ENCODE results near the gene CUBN.

CUBN gene

GRCh38 chr10:16902606-16903005, 227.0 kb downstream of the CUBN start:
- no peak for DNase-seq (ENCODE audit: low read depth, low spot score)
- H3K27ac ChIP-seq = no peak overlapping the region

GRCh38 chr10:16901106-16901505, 228.5 kb downstream of the CUBN start:
- no peak overlapping the region for H3K27ac ChIP-seq
- no peak for DNase-seq (ENCODE audit: low read depth, low spot score)

- no peak overlapping the region for H3K27ac ChIP-seq
- DNase-seq (ENCODE audit: low read depth, low spot score) = no peak
These were observed 232.6 kb downstream of the CUBN start for GRCh38 chr10:16896993-16897392.

- H3K27ac ChIP-seq = no peak overlapping the region
- no peak for DNase-seq (ENCODE audit: low read depth, low spot score)
These were observed 234.8 kb downstream of the CUBN start for GRCh38 chr10:16894821-16895220.

- peak; percentile 41 for DNase-seq (ENCODE audit: low read depth, low spot score)
- no peak overlapping the region for H3K27ac ChIP-seq
These were observed 235.9 kb downstream of the CUBN start for GRCh38 chr10:16893664-16894063.

GRCh38 chr10:16891375-16892313, 238.0 kb downstream of the CUBN start:
- peak overlapping the region; percentile 82 for H3K27ac ChIP-seq
- DNase-seq (ENCODE audit: low read depth, low spot score) = peak; percentile 85

DNA sequence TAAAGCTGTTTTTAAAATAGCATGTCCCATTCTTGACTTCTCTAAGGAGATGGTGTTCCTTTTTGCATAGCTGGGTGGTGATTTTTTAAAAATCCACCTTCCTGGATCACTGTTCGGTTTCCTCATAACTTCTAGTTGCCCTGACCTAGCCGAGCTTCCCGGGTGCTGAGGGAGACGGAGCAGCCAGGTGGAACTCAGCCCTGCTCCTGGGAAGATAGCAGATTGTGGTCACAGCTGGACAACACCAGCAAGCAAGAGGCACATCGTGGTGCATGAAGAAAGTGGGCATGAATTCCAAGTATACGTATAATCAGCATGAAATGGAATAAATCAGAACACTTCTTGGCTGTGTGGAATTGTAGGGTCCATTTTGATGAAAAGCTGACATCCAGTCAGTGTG, 238.9 kb downstream of the CUBN start:
- no peak for DNase-seq (ENCODE audit: low read depth, low spot score)
- H3K27ac ChIP-seq = no peak overlapping the region

DNA sequence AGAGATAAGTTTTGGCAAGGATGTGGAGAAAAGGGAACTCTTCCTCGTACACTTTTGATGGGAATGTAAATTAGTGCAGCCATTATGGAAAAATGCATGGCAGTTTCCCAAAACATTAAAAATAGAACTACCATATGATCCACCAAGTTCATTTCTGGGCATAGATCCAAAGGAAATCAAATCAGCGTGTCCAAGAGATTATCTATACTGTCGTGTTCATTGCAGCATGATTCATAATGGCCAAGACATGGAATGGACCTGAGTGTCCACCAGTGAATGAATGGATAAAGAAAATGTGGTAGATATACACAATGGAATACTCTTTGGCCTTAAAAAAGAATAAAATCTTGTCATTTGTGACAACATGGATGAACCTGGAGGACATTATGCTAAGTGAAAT, 242.0 kb downstream of the CUBN start:
- no peak overlapping the region for H3K27ac ChIP-seq
- no peak for DNase-seq (ENCODE audit: low read depth, low spot score)

DNA sequence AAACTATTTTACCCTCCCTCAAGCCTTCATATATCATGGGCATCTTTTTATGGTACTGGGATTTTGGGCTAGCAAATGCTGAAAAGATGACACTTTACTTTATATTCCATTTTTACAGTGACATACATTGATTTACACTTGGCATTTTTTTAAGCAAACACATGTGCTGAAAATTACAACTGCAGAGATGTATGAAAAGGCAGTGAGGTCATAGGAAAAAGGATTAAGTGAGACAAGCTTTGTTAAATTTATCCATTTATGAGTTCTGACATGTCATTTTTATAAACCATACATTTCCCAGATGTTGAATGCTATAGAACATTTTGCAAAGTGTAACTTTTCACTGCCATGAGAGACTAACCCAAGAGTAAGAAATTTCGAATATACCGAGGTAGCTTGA, 243.6 kb downstream of the CUBN start:
- DNase-seq (ENCODE audit: low read depth, low spot score) = no peak
- H3K27ac ChIP-seq = no peak overlapping the region

DNA sequence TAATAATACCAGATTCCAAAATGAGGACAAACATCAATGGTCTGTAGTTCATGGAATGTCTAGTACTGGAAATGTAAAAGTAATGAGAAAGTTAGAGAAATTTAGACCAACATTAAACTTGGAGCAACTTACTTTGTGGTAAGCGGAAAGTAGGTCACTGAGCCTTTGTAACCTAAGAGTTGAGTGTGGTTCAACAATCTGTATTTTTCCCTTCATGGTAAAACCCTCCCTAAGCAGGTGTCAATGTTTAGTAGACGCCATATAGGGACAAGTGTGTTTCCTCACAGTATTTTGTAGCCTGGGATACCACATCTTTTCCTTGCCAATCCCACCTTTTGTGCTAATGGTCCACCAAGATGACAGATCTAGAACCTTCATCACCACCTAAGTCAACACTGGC, 245.1 kb downstream of the CUBN start:
- no peak for DNase-seq (ENCODE audit: low read depth, low spot score)

GRCh38 chr10:16883084-16883483, 246.5 kb downstream of the CUBN start:
- H3K27ac ChIP-seq = no peak overlapping the region
- DNase-seq (ENCODE audit: low read depth, low spot score) = no peak

More for the DNA sequence above, 245.1 kb downstream of the CUBN start:
- H3K27ac ChIP-seq = no peak overlapping the region

DNA sequence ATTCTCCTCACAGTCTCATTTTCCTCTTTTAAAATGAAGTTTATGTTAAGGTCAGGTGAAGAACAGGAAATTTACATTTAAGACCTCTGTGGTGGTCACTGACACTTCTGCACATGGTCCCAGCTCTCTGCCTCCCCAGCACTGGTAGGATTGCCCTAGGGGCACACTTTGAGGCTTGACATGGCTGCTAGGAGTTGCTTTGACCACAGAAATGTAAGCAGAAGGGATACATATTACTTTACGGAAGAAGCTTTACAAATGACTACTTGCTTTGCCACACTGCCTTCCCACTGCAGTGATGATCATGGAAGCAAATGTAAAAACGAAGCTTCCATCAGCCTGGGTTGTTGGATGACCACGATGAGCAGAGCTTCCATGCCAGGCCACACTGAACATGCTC, 259.3 kb downstream of the CUBN start:
- no peak overlapping the region for H3K27ac ChIP-seq
- DNase-seq (ENCODE audit: low read depth, low spot score) = no peak

DNA sequence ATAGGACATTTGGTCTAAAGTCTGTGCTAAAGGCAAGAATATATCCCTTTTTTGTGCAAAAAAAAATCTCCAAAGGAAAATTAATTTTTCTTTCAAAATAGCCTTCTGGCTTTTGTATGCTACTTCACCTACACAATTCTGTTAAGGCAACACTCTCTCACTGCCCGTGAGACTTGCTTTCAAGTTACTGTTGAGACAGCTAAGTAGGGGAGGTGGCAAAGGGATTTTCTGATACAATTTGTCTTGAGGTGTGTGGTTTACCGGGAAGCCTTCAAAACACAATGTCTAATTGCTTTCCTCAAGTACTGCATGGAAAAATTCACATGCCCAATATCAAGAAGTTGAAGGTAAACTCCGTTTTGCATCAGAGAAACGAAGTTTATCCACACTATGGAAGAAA, 261.6 kb downstream of the CUBN start:
- no peak for DNase-seq (ENCODE audit: low read depth, low spot score)
- no peak overlapping the region for H3K27ac ChIP-seq

- no peak for DNase-seq (ENCODE audit: low read depth, low spot score)
- no peak overlapping the region for H3K27ac ChIP-seq
These were observed 262.1 kb downstream of the CUBN start for GRCh38 chr10:16867556-16867955.

GRCh38 chr10:16866541-16867275, 262.9 kb downstream of the CUBN start:
- DNase-seq (ENCODE audit: low read depth, low spot score) = no peak
- no peak overlapping the region for H3K27ac ChIP-seq

DNA sequence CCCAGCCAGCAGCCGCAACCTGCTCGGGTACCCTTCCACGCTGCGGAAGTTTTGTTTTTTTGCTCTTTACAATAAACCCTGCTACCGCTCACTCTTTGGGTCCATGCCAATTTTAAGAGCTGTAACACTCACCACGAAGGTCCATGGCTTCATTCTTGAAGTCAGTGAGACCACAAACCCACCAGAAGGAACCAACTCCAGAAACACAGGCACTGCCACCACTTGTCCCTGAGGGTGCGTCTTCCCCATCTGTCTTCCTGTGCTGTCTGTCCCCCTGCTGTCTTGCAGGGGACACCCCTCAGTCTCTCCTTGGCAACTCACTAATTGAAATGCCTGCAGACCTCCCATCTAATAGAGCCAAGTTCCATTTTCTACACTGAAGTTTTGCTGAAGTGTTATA, 263.8 kb downstream of the CUBN start:
- no peak overlapping the region for H3K27ac ChIP-seq
- no peak for DNase-seq (ENCODE audit: low read depth, low spot score)

DNA sequence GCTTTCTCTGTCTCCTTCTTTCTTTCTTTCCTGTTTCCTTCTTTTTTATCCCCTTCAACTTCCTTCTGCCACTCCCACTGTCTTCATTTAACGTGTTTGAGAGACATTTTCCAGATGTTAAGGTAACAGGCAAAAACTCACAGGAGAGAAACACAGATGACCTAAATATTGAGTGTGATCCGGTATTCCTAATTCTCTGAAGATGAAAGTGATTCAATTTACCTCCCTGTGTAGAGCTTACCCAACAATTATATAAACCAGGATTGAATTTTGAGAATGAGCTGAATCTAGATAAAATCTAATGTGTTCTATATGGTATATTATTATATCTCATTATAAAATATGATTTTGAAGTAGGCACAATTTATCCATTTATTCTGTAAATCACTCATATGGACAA, 265.8 kb downstream of the CUBN start:
- no peak for DNase-seq (ENCODE audit: low read depth, low spot score)

GRCh38 chr10:16857419-16857818, 272.2 kb downstream of the CUBN start:
- no peak for DNase-seq (ENCODE audit: low read depth, low spot score)
- no peak overlapping the region for H3K27ac ChIP-seq

More for the DNA sequence above, 265.8 kb downstream of the CUBN start:
- no peak overlapping the region for H3K27ac ChIP-seq

DNA sequence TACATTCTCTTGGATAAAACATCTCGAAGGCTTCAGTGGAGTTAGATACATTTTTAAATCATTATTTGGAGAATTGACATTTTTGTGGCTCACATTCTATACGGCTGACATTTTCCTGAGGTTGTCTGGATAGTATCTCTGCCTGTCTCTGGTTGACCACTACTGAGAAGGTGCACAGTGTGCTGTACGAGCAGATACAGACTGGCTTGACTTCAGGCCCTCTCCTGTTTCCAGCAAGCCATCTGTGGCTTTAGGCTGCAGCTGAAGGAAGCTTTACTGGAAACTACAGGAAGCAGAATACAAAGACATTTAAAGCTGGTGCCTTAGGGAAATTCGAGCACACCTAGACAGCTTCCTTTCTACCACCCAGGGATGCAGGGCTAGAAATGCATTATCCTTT, 273.0 kb downstream of the CUBN start:
- no peak for DNase-seq (ENCODE audit: low read depth, low spot score)

GRCh38 chr10:16856092-16856491, 273.5 kb downstream of the CUBN start:
- H3K27ac ChIP-seq = no peak overlapping the region
- DNase-seq (ENCODE audit: low read depth, low spot score) = no peak

More for the DNA sequence above, 273.0 kb downstream of the CUBN start:
- H3K27ac ChIP-seq = no peak overlapping the region

DNA sequence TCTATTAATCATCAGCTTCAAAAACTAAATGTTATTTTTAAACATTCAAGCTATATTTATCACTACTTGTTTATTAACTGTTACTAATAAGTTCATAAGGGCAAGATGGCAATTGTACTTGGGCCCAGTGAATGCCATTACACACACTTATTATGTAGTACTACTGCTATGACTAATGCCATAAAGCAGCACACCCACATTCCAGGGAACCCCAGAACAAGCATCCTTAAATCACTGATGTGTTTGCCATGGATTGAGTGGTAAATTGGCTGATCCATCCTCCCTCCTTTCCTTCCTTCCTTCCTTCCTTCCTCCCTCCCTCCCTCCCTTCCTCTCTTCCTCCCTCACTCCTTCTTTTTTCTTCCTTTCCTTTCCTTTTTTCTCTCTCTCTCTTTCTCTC, 275.0 kb downstream of the CUBN start:
- DNase-seq (ENCODE audit: low read depth, low spot score) = peak; percentile 64
- H3K27ac ChIP-seq = no peak overlapping the region

Measured in epithelial cell of prostate (primary cell).